ENCODE results near the gene TMEM233. TPM values are rescaled to one million over a fixed set of nuclear protein-coding genes. Genes with fewer than 3 reads are reported as not detected.

TMEM233 gene
- total and polyA plus RNA-seq, 9 of the 15 experiments (the other 6 are each of a cell fraction or from before 2014, with no cell fraction given) = 0.04 to 0.17 (median 0.07) TPM; not detected in 2

- peak; percentile 87 for TF ChIP-seq TFAP4 (CRISPR knock-in tag; IDR thresholded peaks at IDR 0.05; ENCODE audit: borderline replicate concordance)
- no peak for TF ChIP-seq TEAD1 (CRISPR knock-in tag; IDR thresholded peaks at IDR 0.05)
- no peak for TF ChIP-seq ZNF232 (CRISPR knock-in tag; IDR thresholded peaks at IDR 0.05)
- peak; percentile 45; the same call in 1 of the 2 replicates for TF ChIP-seq MAFK (IDR thresholded peaks at IDR 0.05; ENCODE audit: low read length)
- TF ChIP-seq ZNF644 (tag; IDR thresholded peaks at IDR 0.05; ENCODE audit: low read depth) = no peak
- TF ChIP-seq FUS (optimal IDR thresholded peaks at IDR 0.05; ENCODE audit: low read depth, low read length) = no peak
- no peak for TF ChIP-seq GTF2A2 (tag; IDR thresholded peaks at IDR 0.05)
- no peak for TF ChIP-seq ZNF79 (CRISPR knock-in tag; IDR thresholded peaks at IDR 0.05; ENCODE audit: low read depth)
- no peak for TF ChIP-seq ZZZ3 (IDR thresholded peaks at IDR 0.05)
- no peak for TF ChIP-seq NFYB (IDR thresholded peaks at IDR 0.05; ENCODE audit: extremely low read depth, insufficient read length)
- TF ChIP-seq EWSR1 (IDR thresholded peaks at IDR 0.05; ENCODE audit: borderline replicate concordance, low read depth, partially characterized antibody) = no peak
- TF ChIP-seq, protein P1, sequence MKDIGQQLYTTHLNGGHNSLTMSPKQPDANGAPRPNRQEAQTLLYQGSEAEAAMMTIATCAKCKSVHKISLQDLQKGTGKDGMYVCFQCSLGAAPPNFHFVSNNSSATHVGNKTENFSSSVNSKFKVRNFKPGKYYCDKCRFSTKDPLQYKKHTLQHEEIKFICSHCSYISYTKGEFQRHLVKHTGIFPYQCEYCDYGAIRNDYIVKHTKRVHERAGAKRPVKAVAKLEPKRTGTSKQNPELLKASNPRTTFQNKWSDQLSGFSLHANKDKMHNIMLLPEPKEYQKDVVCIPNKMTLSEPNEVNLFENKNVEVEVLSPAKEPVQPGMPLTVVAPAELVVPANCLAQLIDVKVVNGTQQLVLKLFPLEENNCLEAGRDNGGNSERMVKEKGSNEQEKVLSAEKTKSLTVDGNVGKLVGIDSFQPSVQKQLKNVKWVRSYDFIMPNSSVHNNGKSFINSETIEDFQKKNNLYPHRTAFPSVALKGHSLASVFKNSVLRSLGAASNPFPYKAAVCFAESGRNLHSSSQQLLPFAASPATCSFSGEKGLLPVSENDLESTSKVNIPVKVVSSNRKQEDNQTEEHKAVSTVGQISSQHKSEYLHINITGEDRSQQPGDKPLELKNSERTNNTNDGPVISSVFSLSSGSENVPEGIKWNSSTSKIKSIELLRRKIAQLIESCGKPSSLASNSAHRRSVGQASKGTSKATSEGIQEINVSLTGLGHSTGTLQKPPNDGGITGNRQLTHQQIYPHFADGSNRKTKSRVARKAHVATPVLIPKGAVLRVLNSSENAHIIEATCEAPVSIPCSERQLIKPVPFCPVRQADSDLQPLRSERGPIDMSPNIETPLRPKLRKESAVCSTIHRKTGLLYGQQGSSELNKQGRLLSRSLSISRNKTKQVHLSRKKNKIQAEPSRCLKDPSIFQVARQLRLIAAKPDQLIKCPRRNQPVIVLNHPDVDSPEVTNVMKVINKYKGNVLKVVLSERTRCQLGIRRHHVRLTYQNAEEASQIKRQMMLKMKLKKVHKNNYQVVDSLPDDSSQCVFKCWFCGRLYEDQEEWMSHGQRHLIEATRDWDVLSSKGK (CRISPR knock-in tag; IDR thresholded peaks at IDR 0.05) = no peak
- TF ChIP-seq E2F4 (CRISPR knock-in tag; IDR thresholded peaks at IDR 0.05; ENCODE audit: low read depth) = no peak
- peak in 1 of 2 experiments; percentile 63; a peak in 1 of 4 replicates for TF ChIP-seq ZMIZ1 (IDR thresholded peaks at IDR 0.05; ENCODE audit: low read depth in 2 of 2, low read length in 2 of 2)
- TF ChIP-seq RBM39 (optimal IDR thresholded peaks at IDR 0.05; ENCODE audit: low read depth, low read length) = no peak
- no peak for TF ChIP-seq POLR3A (IDR thresholded peaks at IDR 0.05; ENCODE audit: borderline replicate concordance, extremely low read depth, insufficient read depth, insufficient read length)
Measured at GRCh38 chr12:119667577-119668323, 74.2 kb downstream of the TMEM233 start, which contains the start of gene PRKAB1 (continued).

All from K562 (cell line).